ENCODE measurements around the gene MRFAP1.

Gene MRFAP1

DNA sequence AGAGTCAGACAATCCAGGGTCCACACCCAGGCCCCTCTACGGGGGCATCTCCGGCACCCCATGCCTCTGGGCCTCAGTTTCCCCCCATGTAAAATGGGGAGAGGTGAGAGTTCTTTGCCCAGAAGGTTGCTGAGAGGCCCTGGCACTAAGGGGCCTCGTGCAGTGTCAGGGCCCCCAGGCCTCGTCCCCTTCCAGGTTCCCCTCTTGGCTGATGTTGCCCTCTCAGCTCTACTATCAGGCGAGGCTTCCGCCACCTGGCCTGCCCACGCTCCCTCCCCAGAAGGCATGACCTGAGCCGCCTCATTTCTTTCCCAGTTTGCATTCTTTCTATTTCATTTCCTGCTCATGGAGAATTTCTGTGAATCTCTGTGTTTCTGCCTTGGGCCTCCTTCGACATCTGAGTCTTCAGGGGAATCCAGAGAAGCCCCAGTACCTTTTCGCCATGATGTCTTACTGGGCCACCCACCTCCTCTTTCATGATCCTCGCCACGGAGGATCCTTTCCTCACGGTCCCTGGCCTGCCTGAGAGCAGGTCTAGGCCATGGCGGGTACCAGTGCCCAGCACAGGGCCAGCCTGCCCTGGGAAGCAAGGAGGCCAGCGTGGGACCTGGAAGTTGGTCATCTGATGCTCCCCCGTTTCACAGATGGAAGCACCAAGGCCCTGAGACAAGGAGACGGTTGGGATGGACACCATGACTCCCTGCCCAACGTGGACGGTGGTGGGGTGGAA is 21.9 kb upstream of the MRFAP1 start:
- Histone ChIP-seq H3K4me3 (ENCODE audit: low read depth in 1 of 2, low read length in 1 of 2) (no peak overlapping the region), H3K4me1 (ENCODE audit: control insufficient read depth in 1 of 2, insufficient read depth in 1 of 2, low read depth in 1 of 2, low read length in 1 of 2) (no peaks in the 10 kb centered on the region), H3K9me3 (no peaks in the 10 kb centered on the region), H3K27ac (no peak overlapping the region), H3K36me3 (peaks cover 84% of the 10 kb centered on the region), H3K27me3 (no peaks in the 10 kb centered on the region)
- TF ChIP-seq, protein P1, sequence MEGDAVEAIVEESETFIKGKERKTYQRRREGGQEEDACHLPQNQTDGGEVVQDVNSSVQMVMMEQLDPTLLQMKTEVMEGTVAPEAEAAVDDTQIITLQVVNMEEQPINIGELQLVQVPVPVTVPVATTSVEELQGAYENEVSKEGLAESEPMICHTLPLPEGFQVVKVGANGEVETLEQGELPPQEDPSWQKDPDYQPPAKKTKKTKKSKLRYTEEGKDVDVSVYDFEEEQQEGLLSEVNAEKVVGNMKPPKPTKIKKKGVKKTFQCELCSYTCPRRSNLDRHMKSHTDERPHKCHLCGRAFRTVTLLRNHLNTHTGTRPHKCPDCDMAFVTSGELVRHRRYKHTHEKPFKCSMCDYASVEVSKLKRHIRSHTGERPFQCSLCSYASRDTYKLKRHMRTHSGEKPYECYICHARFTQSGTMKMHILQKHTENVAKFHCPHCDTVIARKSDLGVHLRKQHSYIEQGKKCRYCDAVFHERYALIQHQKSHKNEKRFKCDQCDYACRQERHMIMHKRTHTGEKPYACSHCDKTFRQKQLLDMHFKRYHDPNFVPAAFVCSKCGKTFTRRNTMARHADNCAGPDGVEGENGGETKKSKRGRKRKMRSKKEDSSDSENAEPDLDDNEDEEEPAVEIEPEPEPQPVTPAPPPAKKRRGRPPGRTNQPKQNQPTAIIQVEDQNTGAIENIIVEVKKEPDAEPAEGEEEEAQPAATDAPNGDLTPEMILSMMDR (IDR thresholded peaks at IDR 0.05) = no peak

DNA sequence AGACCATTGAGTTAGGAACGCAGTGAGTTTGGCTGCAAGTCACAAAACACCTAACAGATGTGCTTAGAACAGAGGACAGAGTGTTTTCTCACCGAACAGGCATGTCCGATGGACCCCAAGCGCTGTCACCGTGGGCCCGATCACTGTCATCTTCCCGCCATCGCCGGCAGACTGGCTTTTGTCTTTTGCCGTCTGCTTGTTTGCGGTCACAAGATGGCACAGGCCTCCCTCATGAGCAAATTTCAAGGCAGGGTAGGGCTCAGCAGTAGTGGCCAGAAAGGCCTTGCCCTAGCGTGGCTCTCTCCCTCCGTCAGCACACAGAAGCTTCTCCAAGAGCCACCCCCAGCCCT is 21.4 kb upstream of the MRFAP1 start:
- Histone ChIP-seq H3K27me3 (no peaks in the 10 kb centered on the region), H3K9me3 (no peaks in the 10 kb centered on the region), H3K27ac (no peak overlapping the region), H3K36me3 (peaks cover 80% of the 10 kb centered on the region), H3K4me1 (ENCODE audit: control insufficient read depth in 1 of 2, insufficient read depth in 1 of 2, low read depth in 1 of 2, low read length in 1 of 2) (no peaks in the 10 kb centered on the region), H3K4me3 (ENCODE audit: low read depth in 1 of 2, low read length in 1 of 2) (no peak overlapping the region)
- TF ChIP-seq, protein P1 (IDR thresholded peaks at IDR 0.05) = no peak

- H3K9me3 ChIP-seq = no peaks in the 10 kb centered on the region
- H3K36me3 ChIP-seq = peaks cover 74% of the 10 kb centered on the region
- H3K4me1 ChIP-seq (ENCODE audit: control insufficient read depth in 1 of 2, insufficient read depth in 1 of 2, low read depth in 1 of 2, low read length in 1 of 2) = no peaks in the 10 kb centered on the region
- H3K27ac ChIP-seq = no peak overlapping the region
- TF ChIP-seq, protein P1 (IDR thresholded peaks at IDR 0.05) = no peak
- no peaks in the 10 kb centered on the region for H3K27me3 ChIP-seq
- H3K4me3 ChIP-seq (ENCODE audit: low read depth in 1 of 2, low read length in 1 of 2) = no peak overlapping the region
Measured at GRCh38 chr4:6619466-6620255, 20.8 kb upstream of the MRFAP1 start.

DNA sequence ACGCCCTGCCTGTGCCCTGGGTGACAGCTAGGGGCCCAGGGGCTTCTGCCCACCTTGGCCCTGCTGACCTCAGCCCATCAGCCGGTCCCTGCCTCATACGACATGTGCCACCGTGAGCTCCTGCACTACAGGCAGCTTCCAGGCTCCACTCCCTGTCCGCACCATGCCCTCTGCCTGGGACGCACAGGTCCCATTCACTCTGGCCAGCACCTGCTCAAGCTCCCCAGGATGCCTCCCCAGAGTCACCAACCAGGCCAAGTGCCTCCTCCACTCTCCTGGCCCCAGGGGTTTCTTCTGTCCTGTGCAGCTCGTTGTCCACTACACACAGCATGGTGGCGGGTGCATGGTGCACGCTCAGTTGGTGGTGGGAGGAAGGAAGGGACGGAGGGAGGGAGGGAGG is 20.2 kb upstream of the MRFAP1 start:
- Histone ChIP-seq H3K4me3 (ENCODE audit: low read depth in 1 of 2, low read length in 1 of 2) (no peak overlapping the region), H3K27me3 (no peaks in the 10 kb centered on the region), H3K27ac (no peak overlapping the region), H3K36me3 (peaks cover 68% of the 10 kb centered on the region), H3K9me3 (no peaks in the 10 kb centered on the region), H3K4me1 (ENCODE audit: control insufficient read depth in 1 of 2, insufficient read depth in 1 of 2, low read depth in 1 of 2, low read length in 1 of 2) (no peaks in the 10 kb centered on the region)
- TF ChIP-seq, protein P1 (IDR thresholded peaks at IDR 0.05) = no peak

GRCh38 chr4:6620891-6621555 is 19.5 kb upstream of the MRFAP1 start:
- Histone ChIP-seq H3K9me3 (no peaks in the 10 kb centered on the region), H3K27me3 (no peaks in the 10 kb centered on the region), H3K4me1 (ENCODE audit: control insufficient read depth in 1 of 2, insufficient read depth in 1 of 2, low read depth in 1 of 2, low read length in 1 of 2) (no peaks in the 10 kb centered on the region), H3K36me3 (peaks cover 61% of the 10 kb centered on the region), H3K4me3 (ENCODE audit: low read depth in 1 of 2, low read length in 1 of 2) (no peak overlapping the region), H3K27ac (no peak overlapping the region)
- TF ChIP-seq, protein P1 (IDR thresholded peaks at IDR 0.05) = no peak

Data from neutrophil (primary cell).